ENCODE measurements around the gene RTF2.

DNA sequence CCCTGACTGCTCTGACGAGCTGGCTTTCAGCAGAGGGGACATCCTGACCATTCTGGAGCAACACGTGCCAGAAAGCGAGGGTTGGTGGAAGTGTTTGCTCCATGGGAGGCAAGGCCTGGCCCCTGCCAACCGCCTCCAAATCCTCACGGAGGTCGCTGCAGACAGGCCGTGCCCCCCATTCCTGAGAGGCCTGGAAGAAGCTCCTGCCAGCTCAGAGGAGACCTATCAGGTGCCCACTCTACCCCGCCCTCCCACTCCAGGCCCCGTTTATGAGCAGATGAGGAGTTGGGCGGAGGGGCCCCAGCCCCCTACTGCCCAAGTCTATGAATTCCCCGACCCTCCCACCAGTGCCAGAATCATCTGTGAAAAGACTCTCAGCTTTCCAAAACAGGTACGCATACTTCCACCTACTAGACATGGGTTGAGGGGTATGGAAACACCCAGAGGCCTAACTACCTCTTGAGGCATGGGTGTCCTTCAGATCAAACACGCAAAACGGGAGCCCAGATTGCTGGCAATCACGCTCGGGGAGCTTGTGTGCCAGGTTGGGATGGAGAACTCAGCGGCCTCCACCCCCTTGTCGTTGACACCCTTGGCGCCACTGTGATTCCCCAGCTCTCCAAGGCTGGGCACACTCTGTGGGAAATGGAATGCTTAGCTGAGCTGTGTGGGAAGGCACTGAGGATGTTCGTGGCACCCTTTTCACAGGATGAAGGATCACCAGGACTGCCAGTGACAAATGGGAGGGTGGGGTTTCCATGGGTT lies 31.0 kb upstream of the RTF2 start:
- TF ChIP-seq TAF1 (IDR thresholded peaks at IDR 0.05; ENCODE audit: low read depth) (no peak), EZH2 (IDR thresholded peaks at IDR 0.05; ENCODE audit: borderline replicate concordance, insufficient read depth, low read length, poor library complexity, severe bottlenecking) (no peak), POLR2AphosphoS5 (IDR thresholded peaks at IDR 0.05) (no peak), EP300 (conservative IDR thresholded peaks at IDR 0.05; ENCODE audit: poor library complexity, severe bottlenecking) (no peak), RAD21 (conservative IDR thresholded peaks at IDR 0.05) (no peak)
- TF ChIP-seq, protein P1, sequence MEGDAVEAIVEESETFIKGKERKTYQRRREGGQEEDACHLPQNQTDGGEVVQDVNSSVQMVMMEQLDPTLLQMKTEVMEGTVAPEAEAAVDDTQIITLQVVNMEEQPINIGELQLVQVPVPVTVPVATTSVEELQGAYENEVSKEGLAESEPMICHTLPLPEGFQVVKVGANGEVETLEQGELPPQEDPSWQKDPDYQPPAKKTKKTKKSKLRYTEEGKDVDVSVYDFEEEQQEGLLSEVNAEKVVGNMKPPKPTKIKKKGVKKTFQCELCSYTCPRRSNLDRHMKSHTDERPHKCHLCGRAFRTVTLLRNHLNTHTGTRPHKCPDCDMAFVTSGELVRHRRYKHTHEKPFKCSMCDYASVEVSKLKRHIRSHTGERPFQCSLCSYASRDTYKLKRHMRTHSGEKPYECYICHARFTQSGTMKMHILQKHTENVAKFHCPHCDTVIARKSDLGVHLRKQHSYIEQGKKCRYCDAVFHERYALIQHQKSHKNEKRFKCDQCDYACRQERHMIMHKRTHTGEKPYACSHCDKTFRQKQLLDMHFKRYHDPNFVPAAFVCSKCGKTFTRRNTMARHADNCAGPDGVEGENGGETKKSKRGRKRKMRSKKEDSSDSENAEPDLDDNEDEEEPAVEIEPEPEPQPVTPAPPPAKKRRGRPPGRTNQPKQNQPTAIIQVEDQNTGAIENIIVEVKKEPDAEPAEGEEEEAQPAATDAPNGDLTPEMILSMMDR (IDR thresholded peaks at IDR 0.05; ENCODE audit: poor library complexity, severe bottlenecking) = no peak
